IPS DF 19.7 (cell line): ENCODE data around the gene COMMD9.

ENCODE experiments used
- DNase-seq: peaks from one replicate; pipeline ENCODE4 v3.0.0-alpha.2; 2013; ENCODE audit warnings: low read depth, low spot score

The COMMD9 gene

GRCh38 chr11:36224209-36224882, 64.9 kb downstream of the COMMD9 start:
- DNase-seq, result no peak

- DNase-seq, result no peak
Measured at GRCh38 chr11:36222831-36223635, 66.2 kb downstream of the COMMD9 start.
